Stimulated activated CD4-positive, alpha-beta T cell treated with anti-CD3 and anti-CD28 coated beads, Interleukin-1b, Interleukin-23, amount 100 ng/mL, for 48 hours (primary cell): ENCODE results near the gene STRA8.

Source experiments
- DNase-seq: peaks from one replicate; pipeline ENCODE4 v3.0.0-alpha.2; 2020

The STRA8 gene, protein sequence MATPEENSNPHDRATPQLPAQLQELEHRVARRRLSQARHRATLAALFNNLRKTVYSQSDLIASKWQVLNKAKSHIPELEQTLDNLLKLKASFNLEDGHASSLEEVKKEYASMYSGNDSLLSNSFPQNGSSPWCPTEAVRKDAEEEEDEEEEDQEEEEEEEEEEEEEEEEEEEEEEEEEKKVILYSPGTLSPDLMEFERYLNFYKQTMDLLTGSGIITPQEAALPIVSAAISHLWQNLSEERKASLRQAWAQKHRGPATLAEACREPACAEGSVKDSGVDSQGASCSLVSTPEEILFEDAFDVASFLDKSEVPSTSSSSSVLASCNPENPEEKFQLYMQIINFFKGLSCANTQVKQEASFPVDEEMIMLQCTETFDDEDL

DNA sequence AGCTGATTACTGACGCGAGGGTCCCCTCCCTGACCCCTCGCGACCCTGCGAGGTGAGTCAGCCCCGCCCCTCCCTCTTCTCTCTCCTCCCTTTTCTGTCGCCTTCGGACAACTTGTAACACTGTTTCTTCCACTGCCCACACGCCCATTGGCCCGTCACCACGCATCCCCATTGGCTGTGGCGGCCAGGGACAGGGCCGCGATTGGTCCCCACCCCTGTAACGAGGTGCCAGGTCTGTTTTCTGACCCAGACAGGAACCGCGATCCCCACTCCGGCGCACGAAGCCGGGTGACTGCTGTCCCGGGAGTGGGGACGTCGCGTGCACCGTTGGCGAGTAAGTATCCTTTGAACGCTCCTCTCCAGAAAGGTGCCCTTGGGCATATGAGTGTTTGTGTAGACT is at the start of gene STRA8:
STRA8 (plus strand) TSS at position 269 of the 400 bp plus-strand sequence. CDS start 6,687 bp downstream, outside the sequence.
- DNase-seq = no peak

GRCh38 chr7:135184254-135184841 is 49.3 kb upstream of the STRA8 start:
- DNase-seq = no peak

DNA sequence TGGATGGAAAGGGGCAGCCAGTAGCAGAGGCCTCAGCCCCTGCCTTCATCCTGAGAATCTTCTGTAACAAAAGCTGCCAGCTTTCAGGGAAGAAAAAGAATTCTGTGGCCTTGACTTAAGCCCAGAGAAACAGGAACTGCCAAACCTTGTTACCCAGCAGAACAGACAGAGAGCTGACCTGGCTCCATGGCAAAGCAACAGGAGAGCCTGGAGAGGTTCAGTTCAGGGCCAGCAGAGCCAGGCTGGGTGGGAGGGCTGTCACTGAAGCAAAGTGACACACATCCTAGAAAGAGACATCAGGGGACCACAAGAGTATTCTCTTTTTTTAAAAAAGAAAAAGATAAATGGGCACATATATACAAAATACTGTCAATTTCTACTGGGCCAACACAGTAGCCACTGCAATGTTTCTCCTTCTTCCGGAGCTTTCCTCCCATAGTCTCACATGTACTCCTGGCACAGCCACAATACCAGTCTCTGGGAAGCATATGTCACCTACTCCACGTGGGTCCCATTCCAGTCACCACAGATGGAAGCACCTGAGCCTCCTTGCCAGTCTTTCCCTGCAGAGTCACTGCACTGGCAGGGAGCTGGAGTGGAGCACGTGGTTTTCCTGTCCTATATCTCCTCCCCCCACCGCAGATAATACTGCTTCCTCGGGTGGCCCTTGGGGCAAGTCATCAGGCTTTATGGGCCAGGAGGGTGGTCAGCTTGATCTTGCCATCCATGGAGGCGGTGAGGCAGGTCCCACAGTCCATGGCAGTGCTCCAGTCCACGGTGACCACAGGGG is 48.0 kb upstream of the STRA8 start:
- no peak for DNase-seq

- no peak for DNase-seq
These were observed 47.4 kb upstream of the STRA8 start for GRCh38 chr7:135186261-135186540.

GRCh38 chr7:135186841-135187253 is 46.8 kb upstream of the STRA8 start:
- DNase-seq = no peak

DNA sequence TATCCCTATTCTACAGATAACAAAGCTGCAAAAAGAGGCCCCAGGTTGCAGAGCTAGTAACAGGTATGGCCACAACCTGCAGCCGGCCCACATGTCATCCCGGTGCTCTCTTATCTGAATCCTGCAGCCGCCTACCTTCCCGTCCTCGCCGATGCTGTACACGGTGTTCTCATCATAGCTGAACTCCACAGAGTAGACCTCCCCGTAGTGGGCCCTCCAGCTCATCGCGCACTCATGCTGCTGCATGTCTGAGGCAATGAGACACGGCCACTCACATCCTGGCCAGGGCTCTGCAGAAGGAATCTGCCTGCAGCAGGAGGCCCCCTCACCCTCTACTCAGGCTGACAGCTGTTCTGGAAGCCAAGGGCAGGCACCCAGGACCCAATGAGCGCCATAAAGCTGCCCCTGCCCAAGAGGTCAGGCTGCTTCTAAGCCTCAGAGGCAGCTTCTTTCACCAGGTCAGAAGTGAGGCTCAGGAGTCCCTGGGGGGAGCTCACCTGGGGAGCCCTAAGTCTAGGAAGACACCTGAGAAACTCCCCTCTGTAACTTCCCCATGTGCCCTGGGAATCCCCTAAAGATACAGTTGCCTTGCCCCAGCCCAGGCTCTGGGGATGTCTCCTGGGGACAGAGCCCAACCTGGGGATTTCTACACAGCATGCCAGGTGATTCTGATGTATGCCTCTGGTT is 45.2 kb upstream of the STRA8 start:
- no peak for DNase-seq

DNA sequence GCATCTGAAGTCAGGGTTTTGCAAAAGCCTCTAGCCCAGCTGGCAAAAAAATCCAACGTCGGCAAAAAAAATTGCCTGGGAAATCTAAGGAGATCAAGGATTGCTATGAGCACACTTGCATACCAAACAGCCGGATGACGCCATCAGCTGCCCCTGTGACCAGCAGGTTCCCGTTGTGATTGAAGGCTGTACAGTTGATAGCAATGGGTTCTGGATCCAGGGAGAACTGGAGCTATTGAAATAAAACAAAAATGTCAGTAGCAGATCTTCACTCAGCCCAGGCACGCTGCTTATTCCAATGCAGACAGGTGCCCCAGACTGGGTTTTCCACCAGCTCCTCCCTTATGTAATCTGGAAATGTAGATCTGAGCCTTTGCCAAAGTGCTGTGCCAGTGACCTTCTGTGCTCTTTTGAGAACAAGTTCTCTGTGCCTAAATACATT is 44.4 kb upstream of the STRA8 start:
- no peak for DNase-seq

GRCh38 chr7:135189961-135190360 is 43.7 kb upstream of the STRA8 start:
- DNase-seq = no peak

- DNase-seq = no peak
These were observed 42.9 kb upstream of the STRA8 start for GRCh38 chr7:135190703-135191102.

- DNase-seq = no peak
These were observed 40.6 kb upstream of the STRA8 start for GRCh38 chr7:135192914-135193536.

- DNase-seq = no peak
These were observed 40.0 kb upstream of the STRA8 start for GRCh38 chr7:135193615-135194081.

- no peak for DNase-seq
These were observed 39.0 kb upstream of the STRA8 start for GRCh38 chr7:135194494-135195095.

DNA sequence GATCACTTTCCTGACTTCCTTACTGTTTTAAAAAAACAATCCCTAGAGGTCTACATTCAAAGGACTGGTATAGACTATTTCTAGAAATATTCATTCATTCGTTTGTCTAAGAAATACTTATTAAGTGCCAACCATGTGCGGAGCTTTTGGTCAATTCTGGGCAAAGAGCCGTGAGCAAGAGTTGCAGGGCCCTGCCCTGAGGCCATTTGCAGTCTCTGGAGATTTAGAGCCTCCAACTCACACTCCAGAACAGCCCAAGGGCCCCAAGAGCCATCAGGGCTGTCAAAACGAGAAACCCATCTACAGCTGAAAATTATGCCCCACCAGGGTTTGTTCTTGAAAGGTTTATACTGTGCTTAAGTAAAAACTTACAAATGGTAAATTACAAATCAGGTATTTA is 38.5 kb upstream of the STRA8 start:
- no peak for DNase-seq

GRCh38 chr7:135195968-135196629 is 37.5 kb upstream of the STRA8 start:
- no peak for DNase-seq

- no peak for DNase-seq
These were observed 36.3 kb upstream of the STRA8 start for GRCh38 chr7:135197343-135197742.

GRCh38 chr7:135197906-135198655 is 35.6 kb upstream of the STRA8 start:
- DNase-seq = no peak

- no peak for DNase-seq
These were observed 34.2 kb upstream of the STRA8 start for GRCh38 chr7:135199439-135199838.

- DNase-seq = no peak
These were observed 32.8 kb upstream of the STRA8 start for GRCh38 chr7:135200821-135201331.

- DNase-seq = no peak
These were observed 32.3 kb upstream of the STRA8 start for GRCh38 chr7:135201350-135201749.

DNA sequence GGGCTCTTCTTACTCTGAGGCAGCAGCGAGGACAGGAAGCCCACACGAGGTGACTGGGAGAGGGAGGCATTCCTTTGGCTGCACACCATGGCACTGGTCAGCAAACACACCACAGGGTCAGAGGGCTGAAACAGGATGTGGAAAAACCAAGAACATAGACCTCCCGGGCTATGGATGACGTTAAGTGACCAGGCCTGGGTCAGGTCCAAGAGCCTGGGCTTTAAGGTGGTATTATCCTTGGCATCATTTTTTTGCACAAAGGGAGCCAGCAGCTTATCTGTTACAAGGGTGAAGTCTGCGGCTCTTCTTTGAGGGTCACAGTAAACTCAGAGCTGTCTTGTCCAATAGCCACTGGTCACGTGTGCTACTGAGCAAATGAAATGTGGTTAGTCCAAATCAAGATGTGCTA is 29.3 kb upstream of the STRA8 start:
- no peak for DNase-seq

GRCh38 chr7:135204876-135205275 is 28.8 kb upstream of the STRA8 start:
- no peak for DNase-seq
